Measurements from ENCODE around the gene PDE2A. TPM values are rescaled to one million over a fixed set of nuclear protein-coding genes. Genes with fewer than 3 reads are reported as not detected.

Gene PDE2A
- total RNA-seq, 1 donor from 2014 or later: 0.11 TPM

GRCh38 chr11:72577271-72577721, 96.9 kb downstream of the PDE2A start:
- Mint-ChIP-seq H3K4me3 (no peak overlapping the region), H3K36me3 (no peaks in the 10 kb centered on the region), H3K4me1 (peaks cover 16% of the 10 kb centered on the region), H3K9me3 (no peaks in the 10 kb centered on the region), H3K27me3 (ENCODE audit: insufficient read depth, low read depth) (peaks cover 6% of the 10 kb centered on the region), H3K27ac (no peak overlapping the region)
- H3K4me2 ChIP-seq: no peak overlapping the region
- H3K36me3 ChIP-seq: no peaks in the 10 kb centered on the region
- no peaks in the 10 kb centered on the region for H3F3A ChIP-seq (ENCODE audit: low read depth)
- no peak overlapping the region for H3K9ac ChIP-seq
- no peaks in the 10 kb centered on the region for H4K20me1 ChIP-seq (ENCODE audit: low read depth)
- no peak for DNase-seq (ENCODE audit: low spot score)
- no peak overlapping the region for H2AFZ ChIP-seq (replicated peaks)
- peaks cover 6% of the 10 kb centered on the region for H3K27me3 ChIP-seq
- H3K79me2 ChIP-seq (ENCODE audit: low read depth): no peaks in the 10 kb centered on the region
- H3K27ac ChIP-seq: no peak overlapping the region
- H3K4me1 ChIP-seq: peaks cover 7% of the 10 kb centered on the region
- TF ChIP-seq, protein P1, sequence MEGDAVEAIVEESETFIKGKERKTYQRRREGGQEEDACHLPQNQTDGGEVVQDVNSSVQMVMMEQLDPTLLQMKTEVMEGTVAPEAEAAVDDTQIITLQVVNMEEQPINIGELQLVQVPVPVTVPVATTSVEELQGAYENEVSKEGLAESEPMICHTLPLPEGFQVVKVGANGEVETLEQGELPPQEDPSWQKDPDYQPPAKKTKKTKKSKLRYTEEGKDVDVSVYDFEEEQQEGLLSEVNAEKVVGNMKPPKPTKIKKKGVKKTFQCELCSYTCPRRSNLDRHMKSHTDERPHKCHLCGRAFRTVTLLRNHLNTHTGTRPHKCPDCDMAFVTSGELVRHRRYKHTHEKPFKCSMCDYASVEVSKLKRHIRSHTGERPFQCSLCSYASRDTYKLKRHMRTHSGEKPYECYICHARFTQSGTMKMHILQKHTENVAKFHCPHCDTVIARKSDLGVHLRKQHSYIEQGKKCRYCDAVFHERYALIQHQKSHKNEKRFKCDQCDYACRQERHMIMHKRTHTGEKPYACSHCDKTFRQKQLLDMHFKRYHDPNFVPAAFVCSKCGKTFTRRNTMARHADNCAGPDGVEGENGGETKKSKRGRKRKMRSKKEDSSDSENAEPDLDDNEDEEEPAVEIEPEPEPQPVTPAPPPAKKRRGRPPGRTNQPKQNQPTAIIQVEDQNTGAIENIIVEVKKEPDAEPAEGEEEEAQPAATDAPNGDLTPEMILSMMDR (IDR thresholded peaks at IDR 0.05): no peak
- TF ChIP-seq EZH2phosphoT487 (IDR thresholded peaks at IDR 0.05) (no peak), EZH2 (IDR thresholded peaks at IDR 0.05) (no peak)
- H3K9me3 ChIP-seq (ENCODE audit: low read depth): no peaks in the 10 kb centered on the region
- no peak overlapping the region for H3K4me3 ChIP-seq

DNA sequence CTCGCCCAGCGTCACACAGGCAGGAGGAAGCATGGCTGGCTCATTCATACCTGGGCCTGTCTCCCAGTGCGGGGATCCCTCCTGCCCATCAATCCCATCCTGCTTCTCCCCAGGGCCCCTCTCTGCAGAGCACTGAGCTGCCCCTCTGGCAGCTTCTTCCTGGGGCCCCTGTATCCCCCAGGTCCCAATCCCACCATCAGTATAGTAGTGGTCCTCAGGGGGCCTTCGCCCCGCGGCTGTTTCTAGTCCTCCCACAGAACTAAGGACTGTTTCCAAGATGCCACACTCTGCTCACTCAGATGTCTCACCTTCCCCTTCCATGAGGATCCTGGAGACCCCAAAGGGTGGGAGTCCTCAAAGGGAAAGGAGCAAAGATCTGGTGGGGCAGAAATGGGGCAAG, 97.6 kb downstream of the PDE2A start:
- no peaks in the 10 kb centered on the region for H3K36me3 ChIP-seq
- no peak overlapping the region for H3K27ac ChIP-seq
- no peak overlapping the region for H3K4me3 Mint-ChIP-seq
- peaks cover 7% of the 10 kb centered on the region for H3K4me1 ChIP-seq
- H2AFZ ChIP-seq (replicated peaks): no peak overlapping the region
- no peaks in the 10 kb centered on the region for H3K79me2 ChIP-seq (ENCODE audit: low read depth)
- H3K36me3 Mint-ChIP-seq: no peaks in the 10 kb centered on the region
- H3K4me3 ChIP-seq: no peak overlapping the region
- H3K27me3 Mint-ChIP-seq (ENCODE audit: insufficient read depth, low read depth): peaks cover 6% of the 10 kb centered on the region
- DNase-seq (ENCODE audit: low spot score): no peak
- no peaks in the 10 kb centered on the region for H3K9me3 Mint-ChIP-seq
- H3F3A ChIP-seq (ENCODE audit: low read depth): no peaks in the 10 kb centered on the region
- no peak overlapping the region for H3K27ac Mint-ChIP-seq
- TF ChIP-seq EZH2 (IDR thresholded peaks at IDR 0.05): no peak
- H3K9me3 ChIP-seq (ENCODE audit: low read depth): no peaks in the 10 kb centered on the region
- no peaks in the 10 kb centered on the region for H4K20me1 ChIP-seq (ENCODE audit: low read depth)
- no peak overlapping the region for H3K4me2 ChIP-seq
- no peak overlapping the region for H3K9ac ChIP-seq
- peaks cover 4% of the 10 kb centered on the region for H3K27me3 ChIP-seq
- H3K4me1 Mint-ChIP-seq: peaks cover 16% of the 10 kb centered on the region

DNA sequence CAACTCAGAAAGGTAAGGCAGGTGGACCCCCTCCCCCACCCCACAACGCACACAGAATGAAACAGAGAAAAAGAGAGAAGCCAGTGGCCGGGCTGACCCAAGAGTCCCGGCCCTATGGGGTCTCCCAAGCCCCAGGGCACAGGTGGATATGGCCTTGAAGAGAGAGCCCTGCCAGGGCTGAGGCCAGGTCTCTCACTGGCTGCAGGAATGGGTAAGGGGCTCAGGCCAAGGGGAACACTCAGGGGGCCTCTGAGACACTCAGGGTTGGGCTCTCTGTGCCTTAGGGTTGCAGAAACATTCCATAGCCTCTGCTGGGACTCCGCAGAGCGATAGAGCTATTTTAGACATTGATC, 98.0 kb downstream of the PDE2A start:
- H3K9ac ChIP-seq: no peak overlapping the region
- peaks cover 16% of the 10 kb centered on the region for H3K4me1 Mint-ChIP-seq
- no peak overlapping the region for H3K4me3 ChIP-seq
- H3K27ac ChIP-seq: no peak overlapping the region
- TF ChIP-seq, protein P1 (IDR thresholded peaks at IDR 0.05): no peak
- TF ChIP-seq EZH2 (IDR thresholded peaks at IDR 0.05): no peak
- no peak for TF ChIP-seq EZH2phosphoT487 (IDR thresholded peaks at IDR 0.05)
- H3K4me3 Mint-ChIP-seq: no peak overlapping the region
- no peak overlapping the region for H2AFZ ChIP-seq (replicated peaks)
- H3K27ac Mint-ChIP-seq: no peak overlapping the region
- H3K4me1 ChIP-seq: peaks cover 7% of the 10 kb centered on the region
- no peak overlapping the region for H3K4me2 ChIP-seq
- H3F3A ChIP-seq (ENCODE audit: low read depth): no peaks in the 10 kb centered on the region
- no peaks in the 10 kb centered on the region for H3K9me3 ChIP-seq (ENCODE audit: low read depth)
- H3K36me3 Mint-ChIP-seq: no peaks in the 10 kb centered on the region
- DNase-seq (ENCODE audit: low spot score): no peak
- H3K27me3 Mint-ChIP-seq (ENCODE audit: insufficient read depth, low read depth): peaks cover 6% of the 10 kb centered on the region
- H3K27me3 ChIP-seq: no peaks in the 10 kb centered on the region
- H3K9me3 Mint-ChIP-seq: no peaks in the 10 kb centered on the region
- no peaks in the 10 kb centered on the region for H3K79me2 ChIP-seq (ENCODE audit: low read depth)
- no peaks in the 10 kb centered on the region for H4K20me1 ChIP-seq (ENCODE audit: low read depth)
- H3K36me3 ChIP-seq: no peaks in the 10 kb centered on the region

- H4K20me1 ChIP-seq (ENCODE audit: low read depth): no peaks in the 10 kb centered on the region
- no peak overlapping the region for H3K4me3 ChIP-seq
- Mint-ChIP-seq H3K4me3 (no peak overlapping the region), H3K36me3 (no peaks in the 10 kb centered on the region), H3K9me3 (no peaks in the 10 kb centered on the region), H3K4me1 (peaks cover 16% of the 10 kb centered on the region), H3K27ac (no peak overlapping the region), H3K27me3 (ENCODE audit: insufficient read depth, low read depth) (peaks cover 6% of the 10 kb centered on the region)
- no peak overlapping the region for H3K27ac ChIP-seq
- H3K27me3 ChIP-seq: no peaks in the 10 kb centered on the region
- no peaks in the 10 kb centered on the region for H3K79me2 ChIP-seq (ENCODE audit: low read depth)
- no peaks in the 10 kb centered on the region for H3K9me3 ChIP-seq (ENCODE audit: low read depth)
- H3K36me3 ChIP-seq: no peaks in the 10 kb centered on the region
- DNase-seq (ENCODE audit: low spot score): no peak
- TF ChIP-seq EZH2phosphoT487 (IDR thresholded peaks at IDR 0.05) (no peak), EZH2 (IDR thresholded peaks at IDR 0.05) (no peak)
- TF ChIP-seq, protein P1 (IDR thresholded peaks at IDR 0.05): no peak
- H3F3A ChIP-seq (ENCODE audit: low read depth): no peaks in the 10 kb centered on the region
- no peak overlapping the region for H3K9ac ChIP-seq
- no peak overlapping the region for H3K4me2 ChIP-seq
- no peak overlapping the region for H2AFZ ChIP-seq (replicated peaks)
- peaks cover 7% of the 10 kb centered on the region for H3K4me1 ChIP-seq
Observed at GRCh38 chr11:72575533-72576242, 98.5 kb downstream of the PDE2A start.

All from neural progenitor cell (in vitro differentiated cells).